HL-60 (cell line): ENCODE measurements around the gene BCL11A.

Experiments used
- DNase-seq, 2 experiments: peaks; one replicate each; pipeline ENCODE4 v3.0.0-alpha.2; 2010 to 2020; ENCODE audit warnings: low read depth in 1 of 2, low spot score in 1 of 2
- H3K27ac ChIP-seq: fragments of 250-450 bp; sonication (Bioruptor Pico); replicated peaks from 2 replicates; pipeline ENCODE4 v1.5.1; 2020; ENCODE audit warnings: mild to moderate bottlenecking, moderate library complexity
- H3K27me3 ChIP-seq: fragments of 250-450 bp; sonication (Bioruptor Pico); 2 replicates; pipeline ENCODE4 v1.5.1; 2021; ENCODE audit warnings: mild to moderate bottlenecking, moderate library complexity; ENCODE audit not compliant: insufficient read depth, poor library complexity, severe bottlenecking
- H3K4me3 ChIP-seq: replicated peaks from 2 replicates; pipeline ENCODE4 v1.5.1; 2011; ENCODE audit warnings: mild to moderate bottlenecking, control low read depth, low read length; ENCODE audit not compliant: insufficient read depth
- CTCF ChIP-seq: IDR thresholded peaks from one replicate; pipeline ENCODE4 v1.5.1; 2011; ENCODE audit warnings: low read length, control low read depth, inconsistent platforms; ENCODE audit not compliant: insufficient read depth
- GABPA ChIP-seq: IDR thresholded peaks from 2 replicates; pipeline ENCODE4 v1.6.1; 2012; ENCODE audit warnings: low read depth
- POLR2AphosphoS5 ChIP-seq: IDR thresholded peaks from 2 replicates; pipeline ENCODE4 v1.6.1; 2012; ENCODE audit warnings: low read depth
- REST ChIP-seq: IDR thresholded peaks from 2 replicates; pipeline ENCODE4 v1.6.1; 2012; ENCODE audit warnings: low read depth; ENCODE audit not compliant: insufficient replicate concordance
- SPI1 ChIP-seq: IDR thresholded peaks from 2 replicates; pipeline ENCODE4 v1.6.1; 2012; ENCODE audit warnings: low read depth, mild to moderate bottlenecking, borderline replicate concordance

The BCL11A gene

GRCh38 chr2:60453872-60454271 lies 99.6 kb downstream of the BCL11A start:
- H3K27me3 ChIP-seq, result no peaks in the 10 kb centered on the region
- no peak overlapping the region for H3K4me3 ChIP-seq
- H3K27ac ChIP-seq, result no peak overlapping the region
- DNase-seq, result no peak
- TF ChIP-seq POLR2AphosphoS5 (no peak), REST (no peak), GABPA (no peak), SPI1 (no peak), CTCF (no peak)

- no peaks in the 10 kb centered on the region for H3K27me3 ChIP-seq
- H3K4me3 ChIP-seq, result no peak overlapping the region
- no peak for DNase-seq
- no peak overlapping the region for H3K27ac ChIP-seq
- no peak for TF ChIP-seq SPI1
- TF ChIP-seq GABPA, result no peak
- no peak for TF ChIP-seq CTCF
Measured at GRCh38 chr2:60453301-60453700, 100.2 kb downstream of the BCL11A start.

- TF ChIP-seq CTCF (no peak), GABPA (no peak), POLR2AphosphoS5 (peak; percentile 30; the same call in 1 of the 2 replicates), REST (no peak), SPI1 (no peak)
- no peaks in the 10 kb centered on the region for H3K27me3 ChIP-seq
- no peak overlapping the region for H3K27ac ChIP-seq
- no peak overlapping the region for H3K4me3 ChIP-seq
- no peak for DNase-seq
Measured at GRCh38 chr2:60450488-60450887, 103.0 kb downstream of the BCL11A start.

GRCh38 chr2:60447943-60448342 lies 105.5 kb downstream of the BCL11A start:
- no peak overlapping the region for H3K4me3 ChIP-seq
- no peak for DNase-seq
- no peaks in the 10 kb centered on the region for H3K27me3 ChIP-seq
- TF ChIP-seq SPI1, result no peak
- TF ChIP-seq REST, result no peak
- no peak for TF ChIP-seq POLR2AphosphoS5
- TF ChIP-seq GABPA, result no peak
- TF ChIP-seq CTCF, result no peak
- no peak overlapping the region for H3K27ac ChIP-seq
